MCF 10A (cell line): ENCODE measurements around the gene SLC12A5. TPM values are rescaled to one million over a fixed set of nuclear protein-coding genes. Genes with fewer than 3 reads are reported as not detected.
"Not testable (repeated sequence)": the region's sequence is repeated elsewhere in the genome, so short reads cannot be mapped to it uniquely, and the experiment has no call there.

ENCODE experiments used
- BruUV-seq: library from RNA; stranded (reverse); fragments of 400-500 nt; replicated peaks from 2 replicates; lab custom pipeline; 2021; lab: Mats Ljungman, UMichigan
- CTCF ChIA-PET: fragments of 300-600 bp; sonication (Branson Sonifier 250); formaldehyde crosslinking; extraction: SDS; loops from one replicate; lab custom pipeline; 2021; ENCODE audit warnings: antibody characterized with exemption, inconsistent platforms; lab: Yijun Ruan, JAX
- POLR2A ChIA-PET: fragments of 300-600, 350-650 bp; sonication (Branson Sonifier 250); formaldehyde crosslinking; extraction: SDS; loops from one replicate; lab custom pipeline; 2020; ENCODE audit warnings: antibody characterized with exemption, inconsistent platforms; lab: Yijun Ruan, JAX
- DNase-seq: peaks from one replicate; pipeline ENCODE4 v3.0.0-alpha.2; 2018; ENCODE audit not compliant: unreplicated experiment
- H3K27ac Mint-ChIP-seq: one replicate; pipeline ENCODE4 v1.8.0; 2022; ENCODE audit warnings: mild to moderate bottlenecking, low read depth, mixed read lengths; ENCODE audit not compliant: unreplicated experiment
- H3K27me3 Mint-ChIP-seq: one replicate; pipeline ENCODE4 v1.8.0; 2022; ENCODE audit warnings: mixed read lengths; ENCODE audit not compliant: insufficient read depth, unreplicated experiment
- H3K36me3 Mint-ChIP-seq: one replicate; pipeline ENCODE4 v1.8.0; 2022; ENCODE audit warnings: mild to moderate bottlenecking, moderate library complexity, mixed read lengths; ENCODE audit not compliant: insufficient read depth, unreplicated experiment
- H3K4me1 Mint-ChIP-seq: one replicate; pipeline ENCODE4 v1.8.0; 2022; ENCODE audit warnings: mixed read lengths; ENCODE audit not compliant: insufficient read depth, unreplicated experiment
- H3K4me3 Mint-ChIP-seq: one replicate; pipeline ENCODE4 v1.8.0; 2022; ENCODE audit warnings: mild to moderate bottlenecking, moderate library complexity, mixed read lengths; ENCODE audit not compliant: unreplicated experiment
- H3K9me3 Mint-ChIP-seq: one replicate; pipeline ENCODE4 v1.8.0; 2022; ENCODE audit warnings: mixed read lengths; ENCODE audit not compliant: unreplicated experiment
- CTCF ChIP-seq: fragments of 200-600 bp; IDR thresholded peaks from one replicate; pipeline ENCODE4 v1.8.0; 2022; ENCODE audit warnings: antibody characterized with exemption, mild to moderate bottlenecking; ENCODE audit not compliant: unreplicated experiment
- intact Hi-C: fragments of 100-400 bp; cut with micrococcal nuclease; formaldehyde crosslinking; loops from 2 replicates; pipeline ENCODE4 v1.14.1; 2022
- total RNA-seq: library from RNA; stranded (reverse); gene quantifications from 2 replicates; pipeline ENCODE4 v1.2.3, GENCODE V29; 2022

The SLC12A5 gene
- total RNA-seq, 1 experiment from 2014 or later = 0.75 TPM

GRCh38 chr20:45987108-45987780, 41.8 kb upstream of the SLC12A5 start:
- H3K27me3 Mint-ChIP-seq = no peaks in the 10 kb centered on the region
- CTCF ChIA-PET = interaction anchor here (0.6 to 12.1 kb wide), 50 partner anchors 8 to 1349 kb away, joined by 3 to 200 read pairs (median 4); partner anchors contain the start of genes PCIF1 and ZNF335
- peak; percentile 88 for TF ChIP-seq CTCF
- BruUV-seq = no TSS peak
- intact Hi-C loops = loop anchor here (1.0 to 5.0 kb wide), 2 partner anchors 27 to 100 kb away; partner anchors contain the start of gene NCOA5
- POLR2A ChIA-PET = interaction anchor here (0.8 to 8.1 kb wide), 7 partner anchors 10 to 101 kb away, joined by 3 to 81 read pairs (median 4); partner anchors contain the start of gene ZNF335
- H3K4me1 Mint-ChIP-seq = no peaks in the 10 kb centered on the region
- no peak overlapping the region for H3K27ac Mint-ChIP-seq
- no peaks in the 10 kb centered on the region for H3K36me3 Mint-ChIP-seq
- peak; percentile 73 for DNase-seq
- H3K4me3 Mint-ChIP-seq = no peak overlapping the region
- no peaks in the 10 kb centered on the region for H3K9me3 Mint-ChIP-seq

GRCh38 chr20:45988830-45989229, 40.2 kb upstream of the SLC12A5 start:
- POLR2A ChIA-PET = interaction anchor here (0.7 to 8.1 kb wide), 4 partner anchors 18 to 100 kb away, joined by 3 to 81 read pairs (median 8); partner anchors contain the start of gene ZNF335
- not testable (repeated sequence) for H3K27me3 Mint-ChIP-seq, H3K9me3 Mint-ChIP-seq, BruUV-seq, H3K36me3 Mint-ChIP-seq, H3K27ac Mint-ChIP-seq, H3K4me3 Mint-ChIP-seq, DNase-seq
- intact Hi-C loops = loop anchor here (5.0 kb wide), 1 partner anchor 98 kb away; the partner anchor contains the start of gene NCOA5
- peaks cover 11% of the 10 kb centered on the region for H3K4me1 Mint-ChIP-seq
- CTCF ChIA-PET = interaction anchor here (1.0 to 12.1 kb wide), 7 partner anchors 16 to 423 kb away, joined by 3 to 200 read pairs (median 7); partner anchors contain the start of gene ZNF335

- no peak for DNase-seq
- intact Hi-C loops = no loop called here
- POLR2A ChIA-PET = interaction anchor here (1.7 to 8.1 kb wide), 2 partner anchors 20 to 57 kb away, joined by 4 to 81 read pairs; partner anchors contain the start of genes PCIF1 and ZNF335
Measured at GRCh38 chr20:45991616-45992015, 37.4 kb upstream of the SLC12A5 start.

More at GRCh38 chr20:45991616-45992015, 37.4 kb upstream of the SLC12A5 start:
- Mint-ChIP-seq H3K27me3 (no peaks in the 10 kb centered on the region), H3K9me3 (no peaks in the 10 kb centered on the region), H3K4me3 (no peak overlapping the region), H3K4me1 (peaks cover 25% of the 10 kb centered on the region), H3K36me3 (no peaks in the 10 kb centered on the region), H3K27ac (no peak overlapping the region)
- CTCF ChIA-PET = interaction anchor here (11.0 to 12.1 kb wide), 2 partner anchors 18 to 22 kb away, joined by 146 to 200 read pairs; partner anchors contain the start of gene ZNF335
- TF ChIP-seq CTCF = no peak
- no TSS peak for BruUV-seq
